H1 (cell line): Measurements from ENCODE around the gene CCNB1. TPM values are rescaled to one million over a fixed set of nuclear protein-coding genes. Genes with fewer than 3 reads are reported as not detected.

Experiments used
- CTCF ChIA-PET: fragments of 300-600 bp; sonication (Branson Sonifier 250); formaldehyde crosslinking; loops from one replicate; lab custom pipeline; 2021; ENCODE audit not compliant: partially characterized antibody; lab: Charles Lee
- POLR2A ChIA-PET: fragments of 300-600 bp; sonication (Branson Sonifier 250); formaldehyde crosslinking; loops from one replicate; lab custom pipeline; 2021; ENCODE audit warnings: inconsistent platforms; ENCODE audit not compliant: partially characterized antibody; lab: Charles Lee
- DNase-seq, 2 experiments: peaks; one replicate each; pipeline versions ENCODE4 v3.0.0 to v3.0.0-alpha.2; 2010 to 2022; ENCODE audit warnings: low spot score in 2 of 2, low read depth in 1 of 2, mixed read lengths in 1 of 2
- FAIRE-seq: peaks from 2 replicates; lab custom pipeline; 2011; peaks lifted over from hg19 to GRCh38; lab: Jason Lieb, UNC
- H2AFZ ChIP-seq: 2 replicates; pipeline ENCODE4 v1.8.1; 2012; ENCODE audit warnings: low read length, inconsistent platforms
- H2AK5ac ChIP-seq: 2 replicates; pipeline ENCODE4 v1.6.1; 2013; ENCODE audit warnings: low read depth, low read length
- H2BK120ac ChIP-seq: replicated peaks from 2 replicates; pipeline ENCODE3; 2013; ENCODE audit warnings: low read depth, low read length, inconsistent platforms
- H2BK12ac ChIP-seq: 2 replicates; pipeline ENCODE4 v1.6.1; 2013; ENCODE audit warnings: low read depth, low read length
- H2BK15ac ChIP-seq: 2 replicates; pipeline ENCODE4 v1.6.1; 2013; ENCODE audit warnings: low read length
- H2BK20ac ChIP-seq: 2 replicates; pipeline ENCODE4 v1.6.1; 2013; ENCODE audit warnings: low read length
- H2BK5ac ChIP-seq: 2 replicates; pipeline ENCODE4 v1.6.1; 2013; ENCODE audit warnings: low read depth, low read length
- H3K14ac ChIP-seq: 2 replicates; pipeline ENCODE4 v1.6.1; 2013; ENCODE audit warnings: inconsistent platforms; ENCODE audit not compliant: insufficient read length
- H3K18ac ChIP-seq: 2 replicates; pipeline ENCODE4 v1.6.1; 2013; ENCODE audit warnings: low read length; ENCODE audit errors: extremely low read depth
- H3K23ac ChIP-seq: 2 replicates; pipeline ENCODE4 v1.6.1; 2013; ENCODE audit warnings: inconsistent platforms; ENCODE audit not compliant: insufficient read length
- H3K23me2 ChIP-seq: 2 replicates; pipeline ENCODE4 v1.6.1; 2013; ENCODE audit warnings: low read depth, low read length
- H3K27ac ChIP-seq: 2 replicates; pipeline ENCODE4 v1.6.1; 2011; ENCODE audit warnings: low read depth, low read length, inconsistent platforms
- H3K27me3 ChIP-seq, 4 experiments: replicated peaks in 1 of 4; 1 replicate in 1 of 4; 2 replicates in 3 of 4; pipeline versions ENCODE4 v1.6.1 to v1.8.1; 2011 to 2013; ENCODE audit warnings: low read length in 3 of 4, mild to moderate bottlenecking in 3 of 4, inconsistent platforms in 2 of 4, mixed read lengths in 2 of 4, moderate library complexity in 1 of 4; ENCODE audit not compliant: control insufficient read depth in 3 of 4, insufficient read depth in 3 of 4; ENCODE audit errors: extremely low read depth in 1 of 4
- H3K36me3 ChIP-seq, 4 experiments: 2 replicates each; pipeline versions ENCODE4 v1.6.1 to v1.8.1; 2011 to 2013; ENCODE audit warnings: mild to moderate bottlenecking in 4 of 4, low read length in 3 of 4, moderate library complexity in 2 of 4, control low read depth in 1 of 4, inconsistent platforms in 1 of 4; ENCODE audit not compliant: insufficient read depth in 4 of 4, control insufficient read depth in 2 of 4
- H3K4ac ChIP-seq: replicated peaks from 2 replicates; pipeline ENCODE3; 2013; ENCODE audit warnings: low read length, low read depth, mixed read lengths, inconsistent platforms; ENCODE audit not compliant: insufficient read length
- H3K4me1 ChIP-seq, 4 experiments: replicated peaks in 1 of 4; 1 replicate in 1 of 4; 2 replicates in 3 of 4; pipeline versions ENCODE4 v1.6.1 to v1.8.1; 2011 to 2013; ENCODE audit warnings: low read length in 3 of 4, inconsistent platforms in 2 of 4, mixed read lengths in 1 of 4; ENCODE audit not compliant: insufficient read depth in 4 of 4, control insufficient read depth in 3 of 4
- H3K4me2 ChIP-seq, 2 experiments: 2 replicates each; pipeline versions ENCODE4 v1.6.1 to v1.8.1; 2011 to 2013; ENCODE audit warnings: low read depth in 2 of 2, low read length in 2 of 2, control low read depth in 1 of 2, inconsistent platforms in 1 of 2, mild to moderate bottlenecking in 1 of 2; ENCODE audit not compliant: insufficient read depth in 1 of 2
- H3K4me3 ChIP-seq, 4 experiments: fragments of 200-600, 300-600 bp in 1 of 4; sonication (generic), shearing (Covaris generic), sonication (Bioruptor Twin) in 1 of 4; 2 replicates each; pipeline versions ENCODE4 v1.5.1 to v1.8.1; 2011 to 2016; ENCODE audit warnings: low read length in 4 of 4, low read depth in 3 of 4, control low read depth in 2 of 4, inconsistent platforms in 2 of 4, mild to moderate bottlenecking in 2 of 4, mixed read lengths in 1 of 4, moderate library complexity in 1 of 4; ENCODE audit not compliant: insufficient read depth in 2 of 4; ENCODE audit errors: extremely low read depth in 1 of 4
- H3K56ac ChIP-seq: replicated peaks from 2 replicates; pipeline ENCODE3; 2013; ENCODE audit warnings: low read depth, mild to moderate bottlenecking, mixed read lengths, low read length, inconsistent platforms; ENCODE audit not compliant: insufficient read length
- H3K79me1 ChIP-seq: 2 replicates; pipeline ENCODE4 v1.6.1; 2013; ENCODE audit warnings: low read depth, low read length, control low read depth
- H3K79me2 ChIP-seq, 2 experiments: 2 replicates each; pipeline versions ENCODE4 v1.6.1 to v1.8.1; 2012 to 2013; ENCODE audit warnings: low read length in 2 of 2, mild to moderate bottlenecking in 2 of 2, inconsistent platforms in 1 of 2; ENCODE audit not compliant: insufficient read depth in 2 of 2, control insufficient read depth in 1 of 2
- H3K9ac ChIP-seq, 4 experiments: replicated peaks in 1 of 4; 1 replicate in 1 of 4; 2 replicates in 3 of 4; pipeline versions ENCODE4 v1.6.1 to v1.8.1; 2011 to 2013; ENCODE audit warnings: low read depth in 3 of 4, low read length in 3 of 4, control low read depth in 2 of 4, mild to moderate bottlenecking in 2 of 4, moderate library complexity in 2 of 4, inconsistent platforms in 1 of 4; ENCODE audit errors: extremely low read depth in 1 of 4
- H3K9me3 ChIP-seq, 2 experiments: 2 replicates each; pipeline versions ENCODE4 v1.6.1 to v1.8.1; 2012 to 2013; ENCODE audit warnings: mild to moderate bottlenecking in 2 of 2, moderate library complexity in 2 of 2, control low read depth in 1 of 2, inconsistent platforms in 1 of 2, low read depth in 1 of 2, low read length in 1 of 2, mixed read lengths in 1 of 2; ENCODE audit not compliant: insufficient read depth in 2 of 2
- H4K20me1 ChIP-seq, 2 experiments: replicated peaks in 1 of 2; 2 replicates each; pipeline versions ENCODE3 to v1.8.1; 2011 to 2013; ENCODE audit warnings: inconsistent platforms in 2 of 2, low read length in 2 of 2, mild to moderate bottlenecking in 1 of 2; ENCODE audit not compliant: insufficient read depth in 2 of 2, control insufficient read depth in 1 of 2
- H4K5ac ChIP-seq: 2 replicates; pipeline ENCODE4 v1.6.1; 2013; ENCODE audit warnings: low read length, low read depth, mixed read lengths, inconsistent platforms; ENCODE audit not compliant: insufficient read length
- H4K8ac ChIP-seq: 2 replicates; pipeline ENCODE4 v1.8.0; 2013; ENCODE audit warnings: mild to moderate bottlenecking, moderate library complexity, low read length, inconsistent platforms; ENCODE audit not compliant: insufficient read depth; ENCODE audit errors: extremely low read depth
- H4K91ac ChIP-seq: replicated peaks from 2 replicates; pipeline ENCODE3; 2013; ENCODE audit warnings: low read length, mixed read lengths, inconsistent platforms; ENCODE audit not compliant: insufficient read length
- ATF2 ChIP-seq: IDR thresholded peaks from 2 replicates; pipeline ENCODE4 v1.6.1; 2012; ENCODE audit warnings: low read length, inconsistent platforms
- CEBPB ChIP-seq: IDR thresholded peaks from 2 replicates; pipeline ENCODE4 v1.6.1; 2012; ENCODE audit warnings: low read depth, low read length
- CHD1 ChIP-seq: IDR thresholded peaks from 2 replicates; pipeline ENCODE4 v1.6.1; 2012; ENCODE audit warnings: low read depth, low read length, improper control_type of control experiment
- EGR1 ChIP-seq: IDR thresholded peaks from 2 replicates; pipeline ENCODE4 v1.6.1; 2011; ENCODE audit warnings: low read depth, low read length, borderline replicate concordance
- KDM4A ChIP-seq: IDR thresholded peaks from one replicate; pipeline ENCODE4 v1.7.1; 2012; ENCODE audit warnings: low read depth, mild to moderate bottlenecking, moderate library complexity, low read length, inconsistent platforms; ENCODE audit not compliant: severe bottlenecking
- KDM5A ChIP-seq: fragments of 200-600 bp; IDR thresholded peaks from 2 replicates; pipeline ENCODE4 v1.7.1; 2012; ENCODE audit warnings: mild to moderate bottlenecking, low read length, inconsistent platforms, mixed read lengths
- RAD21 ChIP-seq, 2 experiments: IDR thresholded peaks in 1 of 2; conservative IDR thresholded peaks in 1 of 2; 2 replicates each; pipeline ENCODE4 v1.6.1; 2011; ENCODE audit warnings: low read depth in 2 of 2, low read length in 2 of 2, improper control_type of control experiment in 1 of 2, inconsistent platforms in 1 of 2, mild to moderate bottlenecking in 1 of 2, moderate library complexity in 1 of 2
- SAP30 ChIP-seq: fragments of 300-600 bp; sonication (generic); IDR thresholded peaks from 2 replicates; pipeline ENCODE4 v1.7.1; 2012; ENCODE audit warnings: low read length, moderate library complexity, mild to moderate bottlenecking, inconsistent platforms; ENCODE audit not compliant: insufficient read depth, insufficient replicate concordance
- SP1 ChIP-seq: IDR thresholded peaks from 2 replicates; pipeline ENCODE4 v1.6.1; 2011; ENCODE audit warnings: low read depth, low read length
- SP4 ChIP-seq: IDR thresholded peaks from 2 replicates; pipeline ENCODE4 v1.6.1; 2012; ENCODE audit warnings: low read length, inconsistent platforms
- TCF12 ChIP-seq: IDR thresholded peaks from 2 replicates; pipeline ENCODE4 v1.6.1; 2011; ENCODE audit warnings: low read depth, mild to moderate bottlenecking, low read length
- WGBS, 2 experiments: shearing (Covaris generic) in 1 of 2; methylation state at CpG; one replicate each; pipeline versions ENCODE4 v1.1.6 to v1.1.7; 2013 to 2015; ENCODE audit warnings: low lambda C conversion rate in 2 of 2, mixed read lengths in 2 of 2, inconsistent platforms in 1 of 2, low coverage in 1 of 2, missing lambda C conversion rate in 1 of 2; ENCODE audit not compliant: insufficient replicate concordance in 2 of 2, insufficient coverage in 1 of 2, insufficient read length in 1 of 2; ENCODE audit errors: extremely low coverage in 1 of 2, missing lambda C conversion rate in 1 of 2; 5-methylcytosine and 5-hydroxymethylcytosine counted together
- polyA plus RNA-seq, 7 experiments: library from polyadenylated mRNA; depleted of rRNA in 3 of 7; stranded (reverse) in 5 of 7; unstranded in 2 of 7; fragments of >200 nt in 5 of 7; fragments of 200-250 nt in 2 of 7; gene quantifications; 1 replicate in 5 of 7; 2 replicates in 1 of 7; 4 replicates in 1 of 7; pipeline versions ENCODE4 v1.2.1 to v1.2.3, GENCODE V29; 2011 to 2013; ENCODE audit warnings: missing spikeins in 2 of 7, mixed read lengths in 2 of 7
- total RNA-seq: library from RNA; stranded (reverse); fragmentation: NEBNext Ultra II Directional; extraction: Animal tissue kit (Norgen Biotek cat#: 25700); gene quantifications from 2 replicates; pipeline ENCODE4 v1.2.1, GENCODE V29; 2021

The CCNB1 gene
- total and polyA plus RNA-seq, 2 of the 8 experiments (the other 6 are each of a cell fraction or from before 2014, with no cell fraction given), result 122 to 338 TPM

DNA sequence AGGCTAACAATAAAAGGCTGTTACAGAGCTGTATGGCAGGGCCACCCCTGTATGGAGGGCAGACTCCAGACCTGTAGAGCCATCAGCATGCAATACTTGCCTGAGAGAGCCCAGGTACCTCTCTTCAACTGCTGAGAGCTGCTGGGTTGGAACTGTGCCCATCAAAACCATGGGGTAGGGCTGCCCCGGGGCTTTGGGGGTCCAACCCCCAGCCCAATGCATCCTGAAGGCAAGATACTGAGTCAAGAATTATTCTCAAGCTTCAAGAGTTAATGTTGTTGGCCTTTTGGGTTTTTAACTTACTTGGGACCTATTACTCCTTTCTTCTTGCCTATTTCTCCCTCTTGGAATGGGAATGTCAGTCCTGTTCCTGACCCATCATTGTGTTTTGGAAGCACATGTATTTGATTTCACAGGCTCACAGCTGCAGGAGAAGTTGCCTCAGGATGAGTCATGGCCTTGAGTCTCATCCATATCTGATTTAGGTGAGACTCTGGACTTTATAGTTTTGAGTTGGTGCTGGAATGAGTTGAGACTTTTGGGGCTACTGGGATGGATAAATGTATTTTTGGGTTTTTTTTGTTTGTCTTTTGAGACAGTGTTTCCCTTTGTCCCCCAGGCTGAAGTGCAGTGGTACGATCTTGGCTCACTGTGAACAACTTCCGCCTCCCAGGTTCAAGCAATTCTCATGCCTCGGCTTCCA lies 46.7 kb downstream of the CCNB1 start:
- 96% methylated on average over 4 of the region's 4 CpGs; no CpG with 5 or more reads in 1 of the 2 experiments for WGBS, 2 experiments
- no peak for DNase-seq
- CTCF ChIA-PET, result interaction anchor here (0.8 to 1.7 kb wide), 2 partner anchors 120 to 123 kb away, joined by 3 to 8 read pairs; partner anchors contain the start of gene SLC30A5
- TF ChIP-seq SAP30 (no peak), SP4 (no peak), CEBPB (no peak), CHD1 (no peak), RAD21 (IDR thresholded peaks at IDR 0.05 in 1 of 2, conservative IDR thresholded peaks at IDR 0.05 in 1 of 2; ENCODE audit: low read depth in 2 of 2, low read length in 2 of 2) (no peak), KDM4A (no peak), KDM5A (no peak), ATF2 (no peak), TCF12 (no peak), EGR1 (no peak), SP1 (no peak)

More for the DNA sequence above, 46.7 kb downstream of the CCNB1 start:
- Histone ChIP-seq H3K18ac (no peak overlapping the region), H3K79me2 (peaks cover 0 to 6% of the 10 kb centered on the region in 2 experiments; a peak in 2 of 4 replicates), H3K23ac (no peak overlapping the region), H3K27me3 (no peaks in the 10 kb centered on the region), H3K4ac (no peak overlapping the region), H2AK5ac (no peak overlapping the region), H3K4me1 (no peaks in the 10 kb centered on the region), H2BK15ac (no peak overlapping the region), H3K56ac (no peak overlapping the region), H3K36me3 (peaks cover 0 to 32% (median 3%) of the 10 kb centered on the region in 4 experiments; a peak in 3 of 8 replicates), H3K79me1 (no peaks in the 10 kb centered on the region), H4K20me1 (no peaks in the 10 kb centered on the region), H2BK20ac (no peak overlapping the region), H4K8ac (no peak overlapping the region), H3K27ac (no peak overlapping the region), H2BK5ac (no peak overlapping the region), H4K5ac (no peak overlapping the region), H3K23me2 (peaks cover 6% of the 10 kb centered on the region; the same call in 1 of the 2 replicates), H2BK12ac (no peak overlapping the region), H2AFZ (no peak overlapping the region), H3K9ac (no peak overlapping the region), H4K91ac (no peak overlapping the region), H2BK120ac (no peak overlapping the region), H3K4me2 (no peak overlapping the region), H3K9me3 (no peaks in the 10 kb centered on the region), H3K4me3 (no peak overlapping the region), H3K14ac (no peak overlapping the region)
- POLR2A ChIA-PET, result interaction anchor here (0.6 to 7.0 kb wide), 10 partner anchors 8 to 156 kb away, joined by 3 to 73 read pairs (median 4); partner anchors contain the start of genes AK6, CCNB1, CENPH and RAD17
- FAIRE-seq, result no peak
